AML-193 (cell line): ENCODE data around the gene JAK1.
"Not testable (repeated sequence)": the region's sequence is repeated elsewhere in the genome, so short reads cannot be mapped to it uniquely, and the experiment has no call there.

ENCODE experiments used
- DNase-seq, 2 experiments: peaks; one replicate each; lab custom pipeline; 2025; lab: John Stamatoyannopoulos, UW

Gene JAK1

DNA sequence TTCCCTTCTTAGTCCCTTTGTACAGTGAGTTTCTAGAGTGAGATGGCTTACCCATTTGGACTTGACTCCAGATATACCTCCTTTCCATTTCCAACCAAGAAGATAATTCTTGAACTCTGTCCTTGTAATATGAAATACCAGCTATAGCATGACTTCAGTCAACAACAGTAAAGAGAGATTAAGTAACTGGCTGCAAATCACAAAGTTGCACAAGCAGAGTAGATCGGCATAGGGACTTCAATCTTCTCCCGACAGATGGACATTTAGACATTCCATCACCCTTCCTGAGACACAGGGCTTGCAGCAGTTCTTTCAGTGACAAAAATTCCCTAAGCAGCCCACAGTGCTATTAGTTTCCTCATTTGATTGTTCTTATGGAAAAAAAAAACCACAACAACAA, 44.6 kb downstream of the JAK1 start:
- no peak for DNase-seq

DNA sequence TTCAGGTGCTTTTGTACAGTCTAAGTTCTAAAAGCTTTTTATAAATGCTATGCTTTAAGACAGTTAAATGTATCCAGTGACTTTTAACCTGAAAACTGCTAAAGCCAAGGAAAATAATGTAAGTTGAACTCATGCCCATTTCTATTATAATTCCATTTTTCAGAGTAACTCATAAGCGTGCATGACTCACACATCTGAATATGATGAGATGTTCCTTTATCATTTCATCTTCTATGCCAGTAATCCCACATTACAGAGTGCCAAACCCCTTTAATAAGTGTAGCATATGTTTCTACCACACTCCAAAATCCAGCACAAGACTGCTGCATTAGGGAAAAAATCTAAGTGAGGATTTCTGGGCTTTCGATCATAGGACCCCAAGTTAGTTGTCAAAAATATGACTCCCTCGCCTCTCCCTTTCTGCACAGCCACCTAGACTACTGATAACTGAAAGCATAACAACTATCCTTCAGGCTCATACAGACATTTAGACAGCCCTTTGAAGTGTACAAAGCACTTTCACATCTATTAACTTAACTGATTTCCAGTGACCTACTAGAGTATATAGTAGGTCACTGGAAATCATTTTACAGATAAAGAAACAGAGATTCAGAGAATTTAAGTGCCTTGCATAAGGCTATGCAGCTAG, 45.3 kb downstream of the JAK1 start:
- DNase-seq: no peak

DNA sequence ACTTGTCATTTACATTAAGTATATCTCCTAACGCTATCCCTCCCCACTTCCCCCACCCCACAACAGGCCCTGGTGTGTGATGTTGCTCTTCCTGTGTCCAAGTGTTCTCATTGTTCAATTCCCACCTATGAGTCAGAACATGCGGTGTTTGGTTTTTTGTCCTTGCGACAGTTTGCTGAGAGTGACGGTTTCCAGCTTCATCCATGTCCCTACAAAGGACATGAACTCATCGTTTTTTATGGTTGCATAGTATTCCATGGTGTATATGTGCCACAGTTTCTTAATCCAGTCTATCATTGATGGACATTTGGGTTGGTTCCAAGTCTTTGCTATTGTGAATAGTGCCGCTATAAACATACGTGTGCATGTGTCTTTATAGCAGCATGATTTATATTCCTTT, 47.2 kb downstream of the JAK1 start:
- DNase-seq: not testable (repeated sequence)

DNA sequence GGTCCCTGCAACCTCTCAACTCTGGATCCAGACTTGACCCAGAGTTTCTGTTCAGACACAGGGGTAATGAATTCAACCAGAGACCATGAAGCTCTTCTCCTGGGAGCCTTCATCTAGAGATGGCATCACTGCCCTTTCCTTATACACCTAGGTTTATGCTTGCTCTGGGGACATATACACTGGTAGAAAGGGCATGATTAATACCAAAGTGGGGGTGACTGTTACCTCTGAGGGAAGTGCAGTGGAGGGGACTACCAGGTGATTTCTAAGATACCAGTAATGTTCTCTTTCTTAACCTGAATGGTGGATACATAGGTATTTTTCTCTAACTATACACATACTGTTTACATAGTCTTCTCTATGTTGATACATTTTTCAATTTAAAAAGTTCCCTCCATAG, 48.4 kb downstream of the JAK1 start:
- no peak for DNase-seq

DNA sequence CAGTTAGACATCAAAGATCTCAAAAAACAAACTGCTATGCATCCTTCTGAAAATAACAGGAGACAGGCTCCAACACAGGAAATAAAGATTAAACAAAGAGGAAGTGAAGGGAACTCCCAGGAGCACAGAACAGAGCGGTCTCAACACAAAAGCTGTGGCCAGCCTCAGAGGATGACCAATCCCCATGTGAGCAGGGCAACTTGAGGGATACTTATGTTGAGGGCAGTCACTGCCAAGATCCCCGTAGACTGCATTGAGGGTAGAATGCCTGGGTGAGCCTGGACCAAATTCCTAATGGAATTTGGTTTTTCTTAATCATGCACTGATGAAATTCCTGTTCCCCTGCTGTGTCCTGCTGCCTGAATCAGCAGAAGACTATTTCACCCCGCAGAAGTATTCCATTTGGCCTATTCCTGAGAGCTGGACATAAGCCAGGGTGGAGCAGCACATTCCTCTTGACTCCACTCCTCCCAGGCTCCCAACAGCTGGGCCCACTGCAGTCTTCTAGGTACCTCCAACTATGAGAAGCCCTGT, 49.0 kb downstream of the JAK1 start:
- DNase-seq: peak; percentile 69 to 73

DNA sequence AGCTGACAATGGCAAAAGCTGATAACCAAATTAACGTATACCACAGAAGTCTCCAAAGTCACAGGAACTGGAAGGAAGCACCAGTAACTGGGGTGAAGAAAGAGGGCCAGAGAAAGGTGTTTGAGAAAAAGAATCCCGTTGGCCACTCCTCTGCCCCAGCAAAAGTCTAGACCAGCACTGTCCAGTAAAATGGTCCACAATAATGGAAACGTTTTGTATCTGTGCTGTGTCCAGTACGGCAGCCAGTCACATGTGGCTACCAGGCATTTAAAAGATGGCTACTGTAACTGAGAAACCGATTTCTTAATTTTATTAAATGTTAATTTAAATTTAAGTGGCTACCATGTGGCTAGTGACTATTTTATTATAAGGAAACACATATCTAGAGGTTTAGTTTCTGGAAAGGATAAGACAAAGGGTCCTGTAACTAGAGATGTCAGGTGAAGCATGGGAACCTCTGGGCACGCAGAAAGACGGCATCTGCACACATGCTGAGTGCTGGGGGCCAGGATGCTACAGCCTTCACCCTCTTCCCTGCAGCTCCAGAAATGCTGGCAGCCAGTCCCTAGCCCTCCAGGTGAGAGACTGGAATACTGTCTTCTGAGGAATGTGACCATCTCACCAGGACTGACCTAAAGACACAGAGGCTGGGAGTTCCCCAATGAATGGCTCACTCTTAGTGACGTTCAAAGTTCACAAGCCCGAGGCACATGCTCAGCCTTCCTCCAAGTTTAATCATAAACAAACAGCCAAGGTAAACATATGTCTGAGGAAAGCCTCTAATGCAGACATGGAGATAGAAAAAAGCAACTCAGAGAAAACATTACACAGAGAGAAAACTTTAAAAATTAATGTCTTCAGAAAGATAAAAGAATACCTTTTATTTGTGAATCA, 50.7 kb downstream of the JAK1 start:
- DNase-seq: no peak

DNA sequence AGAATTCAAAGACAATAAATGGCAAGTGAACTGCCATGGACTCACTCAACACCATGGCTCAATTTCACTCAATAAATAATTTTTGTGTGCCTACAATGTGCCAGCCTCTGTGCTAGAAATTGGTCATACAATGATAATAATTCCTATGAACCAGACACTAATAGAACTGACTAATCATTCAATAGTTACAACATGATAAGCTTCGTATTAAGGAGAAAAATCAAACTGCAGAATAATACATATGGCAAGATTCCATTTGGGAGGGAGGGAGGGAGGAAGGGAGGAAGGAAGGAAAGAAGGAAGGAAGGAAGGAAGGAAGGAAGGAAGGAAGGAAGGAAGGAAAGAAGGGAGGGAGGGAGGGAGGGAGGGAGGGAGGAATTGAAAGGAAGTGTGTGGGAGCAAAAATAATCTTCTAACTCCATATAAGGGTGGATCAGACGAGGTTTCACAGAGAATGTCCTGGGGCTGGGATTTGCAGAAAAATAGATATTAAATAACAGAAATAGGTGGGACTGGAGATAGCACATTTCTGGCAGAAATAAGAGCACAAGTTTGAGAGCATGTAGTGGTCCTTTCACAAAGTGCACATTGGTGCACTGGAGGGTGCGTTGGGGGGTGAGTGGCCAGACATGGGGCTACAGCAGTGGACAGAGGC, 52.9 kb downstream of the JAK1 start:
- DNase-seq: no peak

DNA sequence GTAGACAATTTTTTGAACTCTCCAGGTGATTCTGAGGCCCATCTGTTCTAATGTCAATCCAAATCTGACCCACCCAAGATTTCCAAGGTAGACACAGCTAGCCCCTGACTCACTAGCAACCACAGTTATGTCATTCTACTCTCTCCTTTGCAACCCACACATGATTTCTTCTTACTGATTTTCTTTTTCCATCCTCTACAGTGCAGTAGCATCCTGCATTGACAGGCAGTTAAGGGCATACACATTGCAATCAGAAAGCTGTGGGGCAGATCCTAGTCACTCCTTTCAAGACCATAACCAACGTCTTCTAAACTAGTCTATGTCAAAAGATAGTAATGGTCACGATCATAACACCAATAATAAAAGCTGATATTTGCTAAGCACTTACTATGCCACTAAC, 54.2 kb downstream of the JAK1 start:
- DNase-seq: no peak

DNA sequence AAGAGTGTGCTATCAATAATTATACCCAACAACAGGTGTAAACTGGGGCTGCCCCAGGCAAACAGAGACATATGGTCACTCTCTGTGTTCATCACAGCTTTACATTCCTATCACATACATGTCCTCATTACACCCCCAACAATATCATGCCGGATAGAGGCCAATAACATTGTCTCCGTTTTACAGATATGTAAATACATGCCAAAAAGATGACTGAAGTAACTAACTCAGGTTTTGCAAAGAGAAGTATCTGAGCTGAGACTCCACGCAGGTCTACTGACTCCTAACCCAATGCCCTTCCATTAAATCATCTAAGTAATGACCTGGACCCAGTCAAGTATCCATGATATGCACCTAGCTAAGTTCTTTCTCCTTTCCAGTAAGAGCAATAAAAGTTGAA, 55.0 kb downstream of the JAK1 start:
- DNase-seq: no peak

DNA sequence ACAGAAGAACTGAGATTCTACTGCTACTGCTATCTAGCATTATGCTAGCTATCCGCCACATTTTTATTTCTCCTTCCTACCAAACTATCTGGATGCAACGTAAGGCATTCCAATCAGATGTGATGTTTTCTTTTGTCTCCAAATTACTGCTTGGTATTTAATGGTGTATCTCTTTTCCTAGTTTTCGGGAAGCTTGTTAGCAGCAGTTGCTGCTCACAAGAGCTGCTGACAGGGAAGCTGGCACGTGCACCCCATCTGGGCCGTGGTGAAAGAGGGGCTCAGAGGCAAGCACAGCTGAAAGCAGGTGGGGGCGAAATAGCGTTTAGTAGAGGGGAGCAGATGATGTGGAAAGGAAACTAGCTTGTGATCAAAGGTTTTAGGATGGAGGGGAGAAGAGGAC, 57.3 kb downstream of the JAK1 start:
- no peak for DNase-seq

DNA sequence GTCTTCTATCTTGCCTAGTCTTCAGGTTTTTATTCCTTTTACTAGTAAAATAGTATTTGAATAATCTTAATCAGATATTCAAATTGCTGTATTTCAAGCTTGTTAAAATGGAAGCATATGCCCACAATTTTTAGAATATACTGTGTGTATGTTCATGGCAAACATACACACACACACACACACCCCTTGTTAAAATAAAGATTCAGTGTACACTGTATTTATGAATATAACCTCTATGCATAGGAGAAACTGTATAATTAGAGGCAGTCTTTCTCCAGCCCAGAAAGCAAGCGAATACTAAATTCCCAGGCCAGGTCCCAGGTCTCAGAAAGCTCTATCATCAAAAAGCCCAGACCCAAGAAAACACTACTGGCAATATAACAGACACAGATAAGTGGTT, 57.8 kb downstream of the JAK1 start:
- DNase-seq: no peak

DNA sequence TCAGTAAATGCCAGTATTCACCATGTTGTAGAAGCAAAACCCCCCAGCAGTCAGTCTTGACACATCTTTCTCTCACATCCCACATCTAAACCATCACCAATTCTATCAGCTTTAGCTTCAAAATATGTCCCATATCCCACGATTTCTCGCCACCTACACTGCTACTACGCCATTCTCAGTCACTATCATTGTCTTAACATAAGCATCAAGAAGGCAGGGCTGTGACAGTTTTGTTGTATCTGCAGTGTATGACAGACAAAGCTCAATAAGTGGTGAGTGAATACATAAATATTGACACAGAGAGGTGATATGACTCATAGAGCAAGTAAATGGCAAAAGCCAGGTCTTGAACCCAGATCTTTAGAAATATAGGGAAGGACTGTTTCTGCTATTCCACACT, 59.9 kb downstream of the JAK1 start:
- no peak for DNase-seq

DNA sequence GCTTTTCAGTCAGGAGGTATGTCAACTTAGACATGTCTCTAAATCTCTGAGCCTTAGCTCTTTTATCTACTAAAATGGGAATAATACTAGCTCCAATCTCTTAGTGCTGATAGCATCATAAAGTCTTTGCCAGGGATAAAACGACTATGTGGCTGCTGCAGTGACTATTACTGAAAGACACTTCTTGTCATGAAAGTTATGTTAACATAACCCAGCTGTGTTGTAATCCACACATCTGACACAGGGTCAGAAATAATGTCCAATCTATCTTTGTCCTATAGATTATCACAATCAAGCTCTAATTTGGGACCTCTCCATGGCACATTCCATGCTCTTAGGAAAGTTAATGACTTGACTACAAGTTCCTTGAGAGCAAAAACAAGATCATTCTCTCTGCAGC, 62.8 kb downstream of the JAK1 start:
- no peak for DNase-seq

DNA sequence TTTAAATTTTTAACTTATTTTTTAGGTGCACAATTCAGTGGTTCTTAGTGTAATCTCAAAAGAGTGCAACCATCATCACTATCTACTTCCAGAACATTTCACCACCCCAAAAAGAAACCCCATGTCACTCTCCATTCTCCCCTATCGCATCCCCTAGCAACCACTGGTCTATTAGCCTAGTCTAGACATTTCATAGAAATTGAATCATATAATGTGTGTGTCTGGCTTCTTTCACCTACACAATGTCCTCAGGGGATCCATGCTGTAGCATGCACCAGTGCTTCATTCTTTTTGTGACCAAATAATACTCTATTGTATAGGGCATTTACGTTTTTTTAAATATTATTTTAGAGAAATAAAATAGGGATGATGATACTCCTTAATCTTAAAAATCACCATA, 64.7 kb downstream of the JAK1 start:
- no peak for DNase-seq

DNA sequence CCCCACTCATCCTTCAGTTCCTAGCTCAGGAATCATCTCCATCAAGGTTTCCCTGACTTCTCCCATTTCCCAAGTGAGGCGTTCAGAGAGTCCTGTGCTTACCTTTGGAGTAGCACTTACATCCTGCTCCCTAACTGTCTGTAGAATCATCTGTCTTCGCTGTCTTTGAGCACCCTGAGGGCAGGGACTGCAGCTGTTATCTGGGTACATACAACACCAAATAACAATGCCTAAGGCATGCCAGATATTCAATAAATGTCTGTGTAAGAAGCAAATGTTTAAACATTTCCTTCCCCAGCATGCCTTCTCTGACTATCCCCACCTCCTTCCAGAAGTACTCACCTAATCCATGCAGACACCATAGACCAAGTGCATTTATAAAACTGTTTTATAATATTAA, 65.4 kb downstream of the JAK1 start:
- DNase-seq: no peak

DNA sequence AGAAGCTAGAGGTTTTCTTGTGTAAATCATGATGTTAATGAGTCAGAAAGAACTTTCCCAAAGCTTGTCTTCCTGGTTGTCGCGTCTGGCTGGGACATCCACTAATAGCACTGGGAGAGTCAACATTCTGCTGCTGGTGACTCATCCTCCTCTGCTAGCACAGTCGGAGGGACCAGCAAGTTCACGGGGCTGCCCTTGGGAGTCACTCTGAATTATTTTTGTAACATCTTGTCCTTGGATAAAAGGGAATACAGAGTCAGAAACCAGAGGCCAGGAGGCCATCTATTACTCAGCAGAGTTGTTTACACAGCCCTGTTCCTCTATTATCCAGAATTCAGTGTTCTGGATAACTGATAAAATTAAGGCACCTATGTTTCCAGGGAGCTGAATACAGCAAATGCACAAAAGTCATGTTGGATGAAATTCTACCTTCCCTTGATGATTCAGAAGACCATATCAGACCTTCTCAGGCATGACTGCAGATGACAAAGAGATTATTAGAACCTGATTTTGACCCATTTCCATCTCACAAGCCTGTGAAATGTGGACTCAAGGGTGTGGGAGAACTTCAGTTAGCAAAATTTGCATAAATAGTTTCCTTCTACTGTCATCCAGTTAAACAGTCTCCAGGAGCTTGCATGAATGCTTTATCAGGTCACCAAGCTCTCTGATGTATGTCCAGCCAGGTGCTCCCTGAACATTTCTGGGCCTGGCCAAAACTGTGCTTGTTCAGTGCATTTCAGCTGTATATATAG, 68.1 kb downstream of the JAK1 start:
- DNase-seq: peak; percentile 6 to 10

DNA sequence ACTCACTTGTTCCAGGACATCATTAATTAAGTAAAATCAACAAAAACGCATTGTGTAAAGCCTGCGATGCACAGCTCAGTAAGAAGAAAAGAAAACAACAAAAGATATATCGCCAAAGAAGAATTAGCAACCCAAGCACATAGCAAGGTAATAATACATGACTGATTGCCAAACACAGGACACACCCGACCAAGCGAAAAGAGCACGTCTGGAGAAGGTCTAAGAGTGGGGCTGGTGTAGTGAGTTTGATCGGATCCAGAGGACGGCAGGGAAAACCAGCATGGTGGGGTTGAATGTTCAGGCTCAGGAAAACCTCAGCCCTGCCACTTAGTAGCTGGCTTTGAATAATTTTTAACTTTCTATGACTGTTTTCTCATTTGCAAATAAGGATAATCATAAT, 69.8 kb downstream of the JAK1 start:
- DNase-seq: no peak

DNA sequence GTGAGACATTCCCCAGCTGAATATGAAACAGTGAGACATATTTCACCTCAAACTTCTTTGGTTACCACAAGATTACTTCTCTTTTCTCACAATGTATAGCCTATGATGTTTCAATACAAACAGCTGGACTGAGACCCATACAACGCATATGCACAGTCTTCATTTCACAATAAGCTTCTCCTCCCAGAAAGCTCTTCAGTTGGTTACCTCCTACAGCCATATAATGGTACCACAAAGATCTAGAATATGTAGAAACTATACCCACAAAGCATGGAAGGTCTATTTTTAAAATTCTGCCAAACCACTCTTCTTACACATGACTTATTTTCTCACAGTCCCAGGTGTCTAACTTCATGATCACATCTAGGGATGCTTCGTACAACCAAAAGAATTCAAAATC, 70.8 kb downstream of the JAK1 start:
- peak; percentile 94 to 96 for DNase-seq

DNA sequence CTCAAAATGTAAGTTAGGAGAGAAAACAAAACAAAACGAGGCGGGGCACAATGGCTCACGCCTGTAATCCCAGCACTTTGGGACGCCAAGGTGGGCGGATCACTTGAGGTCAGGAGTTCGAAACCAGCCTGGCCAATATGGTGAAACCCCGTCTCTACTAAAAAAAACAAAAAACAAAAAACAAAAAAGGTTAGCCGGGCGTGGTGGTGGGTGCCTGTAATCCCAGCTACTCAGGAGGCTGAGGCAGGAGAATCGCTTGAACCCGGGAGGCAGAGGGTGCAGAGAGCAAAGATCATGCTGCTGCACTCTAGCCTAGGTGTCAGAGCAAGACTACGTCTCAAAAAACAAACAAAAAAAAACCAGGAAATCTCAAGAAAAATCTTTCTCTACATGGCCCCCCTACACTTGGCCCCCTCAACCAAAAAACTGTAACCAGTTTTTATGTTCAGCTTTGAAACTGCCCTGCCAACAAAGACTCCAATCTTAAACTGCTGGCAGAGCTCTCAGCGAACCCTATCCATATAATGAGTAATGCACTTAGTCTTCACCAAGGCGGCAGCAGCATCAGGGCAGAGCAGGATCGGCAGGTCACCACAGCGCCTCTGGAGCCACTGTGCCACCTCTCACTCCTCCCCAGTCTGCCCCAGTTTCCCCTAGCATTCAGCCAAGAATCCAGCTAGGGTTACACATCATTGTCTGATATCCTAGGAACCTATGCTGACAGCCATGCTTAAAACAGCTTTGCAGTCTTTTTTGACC, 71.7 kb downstream of the JAK1 start:
- DNase-seq: no peak

DNA sequence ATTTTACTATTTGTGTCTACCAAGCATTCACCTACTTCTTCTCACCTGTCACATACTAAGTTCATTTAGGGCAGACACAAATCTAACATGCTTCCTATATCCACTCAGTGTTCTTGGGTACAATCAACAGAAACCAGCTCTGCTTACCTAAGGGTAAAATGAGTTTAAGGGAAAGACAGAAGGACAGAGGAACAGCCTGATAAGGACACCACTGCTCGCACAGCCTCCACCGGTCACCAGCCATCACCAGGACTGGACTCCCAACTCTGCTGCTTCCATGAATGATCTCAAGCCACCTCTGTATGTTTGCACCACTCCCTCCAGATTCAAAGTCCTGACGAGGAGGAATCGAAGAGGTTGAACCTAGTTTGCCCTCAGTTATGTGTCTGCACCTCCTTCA, 72.4 kb downstream of the JAK1 start:
- no peak for DNase-seq
